Activated CD4-positive, CD25-positive, alpha-beta regulatory T cell treated with anti-CD3 and anti-CD28 coated beads, Interleukin-2, amount 50 U/mL, for 24 hours (primary cell): ENCODE measurements around the gene TTN.
A peak's percentile ranks its signal among the peaks of the same experiment; 100 is the strongest.
"Not testable (repeated sequence)": the region's sequence is repeated elsewhere in the genome, so short reads cannot be mapped to it uniquely, and the experiment has no call there.

Source experiments
- ATAC-seq, 2 donors: fragments of 150-1000 bp; cut with Tn5 transposase; one replicate each; pipeline ENCODE4 v1.10.0; 2021; ENCODE audit warnings: mild to moderate bottlenecking in 1 of 2, moderate library complexity in 1 of 2

The TTN gene

DNA sequence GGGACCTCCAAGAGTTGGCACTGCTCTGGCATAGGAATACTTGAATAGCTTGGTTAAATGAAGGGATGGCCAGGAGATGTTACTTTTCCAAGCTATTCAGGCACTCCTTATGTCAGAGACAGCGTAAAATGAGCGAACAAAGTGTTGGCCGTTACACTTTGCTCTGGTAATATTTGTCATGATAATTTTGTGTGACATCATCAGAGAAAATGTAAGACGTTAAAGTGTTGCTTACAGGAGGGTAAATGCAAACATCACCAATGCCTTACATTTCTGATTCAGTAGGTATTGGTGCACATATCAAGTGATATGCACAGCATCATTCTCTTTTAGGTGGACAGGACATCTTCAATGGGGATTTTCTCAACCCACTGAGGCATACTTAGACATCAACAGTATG is 281.0 kb downstream of the TTN start:
- ATAC-seq, result no peak

GRCh38 chr2:178525460-178525859 is 281.8 kb downstream of the TTN start:
- ATAC-seq, result not testable (repeated sequence)

DNA sequence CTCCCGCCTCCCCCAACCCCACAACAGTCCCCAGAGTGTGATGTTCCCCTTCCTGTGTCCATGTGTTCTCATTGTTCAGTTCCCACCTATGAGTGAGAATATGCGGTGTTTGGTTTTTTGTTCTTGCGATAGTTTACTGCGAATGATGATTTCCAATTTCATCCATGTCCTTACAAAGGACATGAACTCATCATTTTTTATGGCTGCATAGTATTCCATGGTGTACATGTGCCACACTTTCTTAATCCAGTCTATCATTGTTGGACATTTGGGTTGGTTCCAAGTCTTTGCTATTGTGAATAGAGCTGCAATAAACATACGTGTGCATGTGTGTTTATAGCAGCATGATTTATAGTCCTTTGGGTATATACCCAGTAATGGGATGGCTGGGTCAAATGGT is 282.2 kb downstream of the TTN start:
- not testable (repeated sequence) for ATAC-seq

GRCh38 chr2:178523596-178524134 is 283.6 kb downstream of the TTN start:
- no peak for ATAC-seq

- peak; percentile 73 for ATAC-seq
Observed at GRCh38 chr2:178522950-178523595, 284.1 kb downstream of the TTN start.

DNA sequence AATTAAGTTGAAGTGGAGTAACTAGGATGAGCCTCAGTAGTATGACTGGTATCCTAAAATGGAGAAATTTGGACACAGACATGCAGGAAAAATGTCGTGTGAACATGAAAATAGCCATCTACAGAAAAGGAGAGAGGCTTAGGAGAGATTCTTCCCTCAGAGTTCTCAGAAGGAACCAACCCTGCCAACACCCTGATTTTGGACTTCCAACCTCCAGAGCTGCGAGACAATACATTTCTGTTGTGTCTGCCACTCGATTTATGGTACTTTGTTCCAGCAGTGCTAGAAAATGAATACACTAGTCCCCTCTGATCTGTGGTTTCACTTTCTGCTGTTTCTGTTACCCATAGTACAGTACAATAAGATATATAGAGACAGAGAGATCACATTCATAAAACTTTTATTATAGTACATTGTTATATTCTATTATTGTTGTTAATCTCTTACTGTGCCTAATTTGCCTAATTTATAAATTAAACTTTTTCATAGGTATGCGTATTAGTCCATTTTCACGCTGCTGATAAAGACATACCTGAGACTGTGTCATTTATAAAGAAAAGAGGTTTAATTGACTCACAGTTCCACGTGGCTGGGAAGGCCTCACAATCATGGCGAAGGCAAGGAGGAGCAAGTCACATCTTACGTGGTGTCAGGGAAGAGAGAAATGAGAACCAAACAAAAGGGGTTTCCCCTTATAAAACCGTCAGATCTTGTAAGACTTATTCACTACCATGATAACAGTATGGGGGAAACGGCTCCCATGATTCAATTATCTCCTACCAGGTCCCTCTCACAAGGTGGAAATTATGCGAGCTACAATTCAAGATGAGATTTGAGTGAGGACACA is 285.7 kb downstream of the TTN start:
- peak; percentile 80 to 83 for ATAC-seq

DNA sequence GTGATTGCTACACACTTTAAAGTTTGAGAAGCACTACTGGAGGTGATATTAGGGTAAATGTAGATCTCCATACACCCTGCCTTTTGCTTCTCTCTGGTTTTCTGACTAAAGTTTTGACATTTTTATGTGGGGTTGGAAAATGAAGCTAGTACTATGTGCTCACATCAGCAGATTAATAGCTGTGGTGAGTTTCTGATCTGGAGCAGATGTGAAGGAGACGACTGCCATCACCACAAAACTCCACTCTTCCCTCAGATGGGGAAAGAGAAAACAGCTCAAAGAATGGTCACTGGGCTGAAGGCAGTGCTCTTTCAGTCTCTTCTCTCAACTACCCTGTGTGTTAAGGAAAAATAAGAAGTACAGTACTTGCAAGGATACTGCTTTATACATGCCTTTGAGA is 289.7 kb downstream of the TTN start:
- no peak for ATAC-seq

DNA sequence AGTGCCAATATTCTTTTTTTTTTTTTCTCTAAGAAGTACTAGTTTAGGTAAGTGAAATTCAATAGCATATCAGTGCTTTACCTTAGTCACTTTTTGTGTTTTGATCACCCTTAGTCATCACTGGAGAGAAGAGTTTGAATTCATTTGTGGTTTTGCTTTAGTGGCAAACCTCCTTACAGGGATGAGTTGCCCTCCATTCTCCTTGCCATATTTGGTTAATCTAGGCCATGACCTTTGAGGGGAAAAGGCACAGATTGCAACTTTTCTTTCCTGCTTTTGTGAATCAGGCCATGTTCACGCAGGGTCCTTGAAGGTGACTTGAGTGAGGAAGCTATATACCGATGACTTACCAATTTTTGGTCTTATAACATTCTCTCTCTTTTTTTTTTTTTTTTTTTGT is 292.6 kb downstream of the TTN start:
- ATAC-seq, result peak; percentile 98 to 99

GRCh38 chr2:178513876-178514275 is 293.3 kb downstream of the TTN start:
- ATAC-seq, result no peak

DNA sequence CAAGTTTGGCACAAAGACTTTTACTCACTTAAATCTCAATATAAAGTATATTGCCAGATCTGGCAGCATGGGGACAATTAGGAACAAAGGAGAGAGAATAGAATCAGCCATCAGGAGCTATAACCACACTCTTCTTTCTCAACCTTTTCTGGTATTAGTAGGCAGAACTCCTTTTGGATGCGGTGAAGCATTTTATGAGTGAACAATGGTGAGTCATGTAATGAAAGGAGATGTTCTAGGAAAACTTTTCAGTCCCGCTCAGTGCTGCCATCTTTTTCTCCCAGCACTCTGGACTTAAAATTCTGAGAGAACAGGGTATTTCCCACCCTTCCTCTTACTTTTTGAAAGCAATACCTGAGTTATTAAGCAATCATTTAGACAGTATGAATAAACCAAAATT is 294.7 kb downstream of the TTN start:
- ATAC-seq, result no peak

DNA sequence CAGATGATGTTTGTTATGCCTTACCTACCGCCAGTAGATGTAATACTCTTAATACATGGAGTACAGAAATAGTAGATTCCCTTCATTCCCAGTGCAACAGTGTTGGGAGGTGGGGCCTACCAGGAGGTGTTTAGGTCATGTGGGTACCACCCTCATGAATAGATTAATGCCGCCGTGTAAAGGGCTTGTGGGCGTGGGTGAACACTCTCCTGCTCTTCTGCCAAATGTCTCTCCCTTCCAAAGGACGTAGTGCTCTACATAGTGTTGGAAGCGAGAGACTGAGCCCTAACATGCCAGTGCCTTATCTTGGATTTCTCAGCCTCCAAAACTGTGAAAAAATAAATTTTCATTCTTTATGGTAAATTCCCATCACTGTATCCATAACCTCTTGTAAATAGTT is 296.8 kb downstream of the TTN start:
- ATAC-seq, result no peak

- ATAC-seq, result no peak
Observed at GRCh38 chr2:178508646-178509045, 298.6 kb downstream of the TTN start.

GRCh38 chr2:178506949-178507348 is 300.3 kb downstream of the TTN start:
- no peak for ATAC-seq

GRCh38 chr2:178506524-178506923 is 300.7 kb downstream of the TTN start:
- ATAC-seq, result no peak

GRCh38 chr2:178506101-178506500 is 301.1 kb downstream of the TTN start:
- ATAC-seq, result no peak

DNA sequence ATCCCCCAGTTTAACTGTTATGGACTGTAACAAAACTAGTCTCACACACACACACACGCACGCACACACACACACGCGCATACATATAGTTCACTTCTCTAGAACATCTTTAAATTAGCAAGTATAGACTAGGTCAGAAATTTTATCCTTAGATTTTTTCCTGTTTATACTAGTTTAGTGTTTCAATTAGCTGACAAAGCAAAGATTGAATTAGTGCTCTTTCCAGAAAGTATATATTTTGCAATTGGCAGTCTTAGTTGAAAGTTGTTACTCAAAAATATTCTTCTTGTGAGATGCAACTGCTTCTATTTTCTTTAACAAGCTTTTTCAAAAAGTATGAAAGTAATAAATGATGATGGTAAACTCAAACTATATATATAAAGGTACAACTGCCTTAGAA is 304.5 kb downstream of the TTN start:
- no peak for ATAC-seq

- ATAC-seq, result no peak
Observed at GRCh38 chr2:178499640-178500039, 307.6 kb downstream of the TTN start.

GRCh38 chr2:178498137-178498536 is 309.1 kb downstream of the TTN start:
- ATAC-seq, result no peak

- no peak for ATAC-seq
Observed at GRCh38 chr2:178496049-178496448, 311.2 kb downstream of the TTN start.

DNA sequence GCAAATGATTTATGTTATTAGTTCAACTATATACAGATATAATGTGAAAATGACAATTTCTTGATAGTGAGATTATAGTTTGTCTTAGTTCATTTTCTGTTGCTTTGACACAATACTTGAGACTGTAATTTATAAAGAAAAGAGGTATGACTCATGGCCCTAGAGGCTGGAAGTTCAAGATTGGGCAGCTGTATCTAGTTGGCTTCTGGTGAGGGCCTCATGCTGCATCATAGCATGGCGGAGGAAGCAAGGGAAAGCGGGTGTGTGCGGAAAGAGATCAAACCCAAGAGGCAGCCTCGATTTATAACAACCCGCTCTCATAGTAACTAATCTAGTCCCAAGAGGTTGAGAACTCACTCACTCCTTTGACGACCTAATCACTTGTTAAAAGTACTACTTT is 315.6 kb downstream of the TTN start:
- no peak for ATAC-seq

DNA sequence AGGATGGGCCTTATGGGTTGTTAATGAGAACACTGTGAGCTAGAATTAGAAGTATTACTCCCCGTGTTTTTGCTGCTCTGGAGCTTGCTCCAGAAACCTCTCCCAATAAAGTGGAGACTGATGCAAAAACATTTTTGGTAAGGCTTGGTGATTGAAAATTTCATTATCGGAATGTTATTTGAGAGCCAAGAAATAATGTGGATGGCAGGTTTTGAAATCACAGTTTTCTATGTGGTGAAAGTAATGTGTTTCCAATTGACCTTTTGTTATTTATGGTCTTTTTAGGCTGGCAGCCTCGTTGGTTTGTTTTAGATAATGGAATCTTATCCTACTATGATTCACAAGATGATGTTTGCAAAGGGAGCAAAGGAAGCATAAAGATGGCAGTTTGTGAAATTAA is 321.9 kb downstream of the TTN start:
- ATAC-seq, result no peak

DNA sequence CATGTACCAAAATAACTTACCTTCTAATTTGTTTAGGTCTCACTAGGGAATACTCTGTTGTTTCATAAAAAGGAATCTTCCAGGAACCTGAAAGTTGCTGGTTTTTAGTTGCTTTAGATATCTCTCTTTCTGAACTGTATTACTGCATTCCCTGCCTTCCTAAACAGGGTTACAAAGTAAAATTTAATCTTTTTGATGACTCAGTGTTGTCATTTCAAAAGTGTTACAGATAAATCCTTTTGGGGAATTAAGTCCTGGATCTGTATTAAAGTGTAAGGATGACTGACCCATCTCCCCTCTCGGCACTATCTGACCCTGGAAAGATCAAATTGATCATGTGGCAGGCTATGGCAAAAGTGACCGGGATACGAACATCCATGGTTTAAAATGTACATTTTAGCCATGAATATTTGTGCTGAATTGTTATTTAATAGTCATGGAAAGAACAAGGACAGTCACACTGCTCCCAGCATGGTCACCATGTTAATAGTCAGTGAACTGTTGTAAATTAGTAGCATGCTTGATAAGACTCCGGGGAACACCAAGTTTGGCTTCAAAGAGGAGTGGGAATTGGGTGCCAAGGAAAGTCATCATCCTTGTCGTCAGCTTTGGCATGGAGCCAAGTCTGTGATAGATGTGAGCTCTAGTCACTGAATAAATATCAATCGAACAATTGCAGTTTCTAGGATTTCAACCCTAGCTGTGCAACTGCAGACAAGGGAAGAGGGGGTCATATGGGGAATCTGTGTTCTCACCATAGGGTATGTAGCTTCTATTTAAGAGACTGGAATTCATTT is 322.8 kb downstream of the TTN start:
- no peak for ATAC-seq

DNA sequence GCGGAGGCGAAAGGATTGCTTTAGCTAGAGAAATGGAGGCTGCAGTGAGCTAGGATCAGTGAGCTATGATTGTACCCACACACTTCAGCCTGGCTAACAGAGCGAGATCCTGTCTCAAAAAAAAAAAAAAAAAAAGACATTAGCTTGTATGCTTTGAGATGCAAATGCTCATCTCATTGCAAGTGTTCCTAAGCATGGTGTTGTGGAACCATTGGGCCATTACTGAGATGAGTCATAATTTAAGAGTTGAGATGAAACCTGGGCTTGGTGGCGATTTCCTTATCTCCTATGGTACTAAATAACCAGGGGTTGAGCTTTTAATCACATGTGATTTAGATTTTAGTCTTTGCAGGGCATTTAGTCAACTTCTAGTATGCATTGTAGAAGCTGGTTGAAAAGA is 324.8 kb downstream of the TTN start:
- no peak for ATAC-seq
